Testis (tissue), 3 donors: ENCODE results near the gene KIF26B. TPM values are rescaled to one million over a fixed set of nuclear protein-coding genes. Genes with fewer than 3 reads are reported as not detected.

Experiments used
- DNase-seq: peaks from one replicate; pipeline ENCODE4 v3.0.0-alpha.2; 2019
- H3K27ac ChIP-seq, 2 donors: fragments of 200-600 bp; sonication (generic); one replicate each; pipeline ENCODE4 v1.5.1; 2019
- H3K27me3 ChIP-seq: fragments of 200-600 bp; sonication (generic); one replicate; pipeline ENCODE4 v1.5.1; 2019
- H3K36me3 ChIP-seq: fragments of 200-600 bp; sonication (generic); one replicate; pipeline ENCODE4 v1.5.1; 2017; ENCODE audit warnings: low read depth; ENCODE audit errors: missing control alignments
- H3K4me1 ChIP-seq: fragments of 200-600 bp; sonication (generic); one replicate; pipeline ENCODE4 v1.5.1; 2019
- H3K4me3 ChIP-seq, 2 donors: fragments of 200-600 bp; sonication (generic); one replicate each; pipeline ENCODE4 v1.5.1; 2017 to 2019
- H3K9me3 ChIP-seq: fragments of 200-600 bp; sonication (generic); one replicate; pipeline ENCODE4 v1.5.1; 2017
- POLR2A ChIP-seq: fragments of 450-650 bp; IDR thresholded peaks from one replicate; pipeline ENCODE4 v1.6.1; 2017; ENCODE audit warnings: antibody characterized with exemption, mild to moderate bottlenecking, moderate library complexity
- WGBS, 2 donors: methylation state at CpG; one replicate each; pipeline ENCODE4 v1.1.5; 2018; 5-methylcytosine and 5-hydroxymethylcytosine counted together
- intact Hi-C: fragments of 100-400 bp; cut with DNase I; formaldehyde crosslinking; loops from one replicate; pipeline ENCODE4 v1.15.1; 2023; ENCODE audit warnings: low total_unique reads
- polyA plus RNA-seq: library from polyadenylated mRNA; stranded (reverse); fragments of 350-450 nt; fragmentation: Illumina TruSeq; extraction: RNeasy Lipid Tissue Mini Kit (QIAGEN cat#74804); gene quantifications from one replicate; pipeline ENCODE4 v1.2.3, GENCODE V29; 2014; ENCODE audit warnings: low read depth, low replicate concordance; ENCODE audit not compliant: insufficient read depth
- total RNA-seq, 2 donors: library from RNA; depleted of rRNA; stranded (reverse); fragments of >200 nt; gene quantifications; one replicate each; pipeline ENCODE4 v1.2.3, GENCODE V29; 2016
- TF ChIP-seq, protein P1 (sequence below), 3 experiments: fragments of 450-650 bp in 2 of 3; fragments of 200-600 bp in 1 of 3; sonication (generic) in 1 of 3; IDR thresholded peaks; one replicate each; pipeline ENCODE4 v1.5.1; 2016 to 2019; ENCODE audit warnings: antibody characterized with exemption in 3 of 3, mild to moderate bottlenecking in 2 of 3, moderate library complexity in 1 of 3

The KIF26B gene
- total and polyA plus RNA-seq, 3 donors from 2014 or later, result 3.0 to 4.8 (median 3.1) TPM

DNA sequence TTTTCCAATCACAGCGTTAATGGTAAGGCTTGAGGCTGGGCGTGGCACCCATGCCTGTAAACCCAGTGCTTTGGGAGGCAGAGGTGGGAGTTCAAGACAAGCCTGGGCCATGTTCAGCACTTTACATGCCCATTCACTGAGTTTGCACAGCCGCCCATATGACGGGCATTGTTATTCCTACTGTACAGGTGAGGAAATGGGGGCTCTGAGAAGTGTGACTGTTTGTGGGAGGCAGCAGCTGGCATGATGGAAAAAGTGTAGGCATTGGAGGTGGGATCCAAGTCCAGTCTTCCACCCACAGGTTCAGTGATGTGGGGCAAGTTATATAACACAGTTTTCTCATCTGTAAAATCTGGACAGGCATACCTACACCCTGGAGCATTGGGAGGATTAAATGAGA is 445.9 kb downstream of the KIF26B start:
- Histone ChIP-seq H3K4me3 (no peak overlapping the region), H3K27me3 (no peaks in the 10 kb centered on the region), H3K4me1 (peaks cover 4% of the 10 kb centered on the region), H3K36me3 (no peaks in the 10 kb centered on the region), H3K9me3 (no peaks in the 10 kb centered on the region), H3K27ac (no peak overlapping the region)
- DNase-seq, result no peak
- TF ChIP-seq, protein P1, sequence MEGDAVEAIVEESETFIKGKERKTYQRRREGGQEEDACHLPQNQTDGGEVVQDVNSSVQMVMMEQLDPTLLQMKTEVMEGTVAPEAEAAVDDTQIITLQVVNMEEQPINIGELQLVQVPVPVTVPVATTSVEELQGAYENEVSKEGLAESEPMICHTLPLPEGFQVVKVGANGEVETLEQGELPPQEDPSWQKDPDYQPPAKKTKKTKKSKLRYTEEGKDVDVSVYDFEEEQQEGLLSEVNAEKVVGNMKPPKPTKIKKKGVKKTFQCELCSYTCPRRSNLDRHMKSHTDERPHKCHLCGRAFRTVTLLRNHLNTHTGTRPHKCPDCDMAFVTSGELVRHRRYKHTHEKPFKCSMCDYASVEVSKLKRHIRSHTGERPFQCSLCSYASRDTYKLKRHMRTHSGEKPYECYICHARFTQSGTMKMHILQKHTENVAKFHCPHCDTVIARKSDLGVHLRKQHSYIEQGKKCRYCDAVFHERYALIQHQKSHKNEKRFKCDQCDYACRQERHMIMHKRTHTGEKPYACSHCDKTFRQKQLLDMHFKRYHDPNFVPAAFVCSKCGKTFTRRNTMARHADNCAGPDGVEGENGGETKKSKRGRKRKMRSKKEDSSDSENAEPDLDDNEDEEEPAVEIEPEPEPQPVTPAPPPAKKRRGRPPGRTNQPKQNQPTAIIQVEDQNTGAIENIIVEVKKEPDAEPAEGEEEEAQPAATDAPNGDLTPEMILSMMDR (IDR thresholded peaks at IDR 0.05), result no peak
- no peak for TF ChIP-seq POLR2A
- intact Hi-C loops, result no loop called here
- 87 to 91% methylated on average over 4 of the region's 4 CpGs for WGBS, 2 donors

GRCh38 chr1:245603311-245603865 is 448.6 kb downstream of the KIF26B start:
- no peak overlapping the region for H3K4me3 ChIP-seq
- no peaks in the 10 kb centered on the region for H3K9me3 ChIP-seq
- WGBS, 2 donors, result 91 to 93% methylated on average over 3 to 6 of the region's 6 CpGs
- H3K4me1 ChIP-seq, result peaks cover 4% of the 10 kb centered on the region
- no peaks in the 10 kb centered on the region for H3K36me3 ChIP-seq
- H3K27me3 ChIP-seq, result no peaks in the 10 kb centered on the region
- intact Hi-C loops, result no loop called here
- TF ChIP-seq, protein P1 (IDR thresholded peaks at IDR 0.05), result no peak
- no peak for TF ChIP-seq POLR2A
- H3K27ac ChIP-seq, result no peak overlapping the region
- DNase-seq, result no peak

DNA sequence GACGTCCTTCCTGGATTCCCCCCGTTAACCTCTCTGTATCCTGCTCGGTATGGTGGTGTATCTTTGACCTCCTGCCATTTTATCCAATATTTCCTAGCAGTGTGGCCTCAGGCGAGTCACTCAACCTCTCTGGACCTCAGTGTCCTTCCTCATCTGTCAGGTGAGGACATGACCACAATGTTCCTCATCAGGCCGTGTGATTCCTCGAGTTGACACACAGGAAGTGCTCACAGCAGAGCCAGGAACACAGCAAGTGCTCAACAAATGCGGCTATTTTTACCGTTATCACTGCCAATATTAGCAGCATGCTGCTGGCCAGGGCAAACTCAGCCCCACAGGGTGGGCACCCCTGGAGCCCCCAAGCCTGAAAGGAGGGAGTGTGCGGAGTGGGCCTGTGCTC is 450.2 kb downstream of the KIF26B start:
- H3K36me3 ChIP-seq, result no peaks in the 10 kb centered on the region
- no peak for DNase-seq
- 80 to 84% methylated on average over 9 of the region's 9 CpGs for WGBS, 2 donors
- H3K4me3 ChIP-seq, result no peak overlapping the region
- no peak overlapping the region for H3K27ac ChIP-seq
- intact Hi-C loops, result no loop called here
- TF ChIP-seq, protein P1 (IDR thresholded peaks at IDR 0.05), result no peak
- no peak for TF ChIP-seq POLR2A
- H3K9me3 ChIP-seq, result no peaks in the 10 kb centered on the region
- no peaks in the 10 kb centered on the region for H3K27me3 ChIP-seq
- H3K4me1 ChIP-seq, result no peaks in the 10 kb centered on the region

GRCh38 chr1:245605480-245606156 is 450.8 kb downstream of the KIF26B start:
- TF ChIP-seq, protein P1 (IDR thresholded peaks at IDR 0.05), result no peak
- TF ChIP-seq POLR2A, result no peak
- H3K9me3 ChIP-seq, result no peaks in the 10 kb centered on the region
- no peaks in the 10 kb centered on the region for H3K4me1 ChIP-seq
- DNase-seq, result no peak
- intact Hi-C loops, result no loop called here
- no peak overlapping the region for H3K27ac ChIP-seq
- H3K4me3 ChIP-seq, result no peak overlapping the region
- H3K27me3 ChIP-seq, result no peaks in the 10 kb centered on the region
- H3K36me3 ChIP-seq, result no peaks in the 10 kb centered on the region
- 68 to 70% methylated on average over 8 to 14 of the region's 14 CpGs for WGBS, 2 donors
